Pancreas (tissue), 10 donors: ENCODE data around the gene CLEC5A. TPM values are rescaled to one million over a fixed set of nuclear protein-coding genes. Genes with fewer than 3 reads are reported as not detected.
"Not testable (repeated sequence)": the region's sequence is repeated elsewhere in the genome, so short reads cannot be mapped to it uniquely, and the experiment has no call there.

Experiments
- ATAC-seq, 4 donors: fragments of 200-7000 bp; cut with Tn5 transposase; one replicate each; pipeline versions ENCODE4 v1.8.0 to v1.9.1; 2020; ENCODE audit warnings: mild to moderate bottlenecking in 4 of 4, moderate library complexity in 4 of 4
- DNase-seq, 6 donors: peaks; one replicate each; pipeline ENCODE4 v3.0.0-alpha.2; 2020
- FAIRE-seq: peaks from 2 replicates; lab custom pipeline; 2012; peaks lifted over from hg19 to GRCh38; lab: Jason Lieb, UNC
- H3K27ac ChIP-seq, 4 donors: fragments of 200-600 bp; sonication (generic); 1 replicate in 3 of 4; 2 replicates in 1 of 4; pipeline versions ENCODE4 v1.5.0 to v1.8.0; 2020
- H3K27me3 ChIP-seq, 4 donors: fragments of 200-600 bp; one replicate each; pipeline ENCODE4 v1.8.0; 2021
- H3K36me3 ChIP-seq, 3 donors: fragments of 200-600 bp; sonication (generic) in 1 of 3; one replicate each; pipeline versions ENCODE4 v1.5.0 to v1.8.0; 2020 to 2021
- H3K4me1 ChIP-seq, 3 donors: fragments of 200-600 bp; one replicate each; pipeline ENCODE4 v1.8.0; 2021
- H3K4me3 ChIP-seq, 4 donors: fragments of 200-600 bp; sonication (generic) in 2 of 4; one replicate each; pipeline versions ENCODE4 v1.5.0 to v1.8.0; 2020 to 2021
- H3K9me3 ChIP-seq, 4 donors: fragments of 200-600 bp; one replicate each; pipeline ENCODE4 v1.8.0; 2021
- CTCF ChIP-seq, 4 donors: fragments of 200-600 bp; sonication (generic) in 3 of 4; IDR thresholded peaks; one replicate each; pipeline versions ENCODE4 v1.5.0 to v1.8.0; 2021; ENCODE audit warnings: antibody characterized with exemption in 4 of 4
- WGBS, 2 donors: extraction: QIAGEN DNeasy Blood & Tissue Kit; methylation state at CpG; one replicate each; pipeline ENCODE4 v1.1.7; 2013; 5-methylcytosine and 5-hydroxymethylcytosine counted together
- intact Hi-C, 3 donors: fragments of 100-400 bp; cut with DNase I; formaldehyde crosslinking; loops; one replicate each; pipeline versions ENCODE4 v1.11.1 to v1.14.2; 2022
- polyA plus RNA-seq, 2 donors: library from polyadenylated mRNA; stranded (reverse); fragments of 200-250 nt; gene quantifications; one replicate each; pipeline ENCODE4 v1.2.3, GENCODE V29; 2013
- total RNA-seq, 6 donors: library from RNA; stranded (reverse); fragmentation: NEBNext Ultra II Directional in 4 of 6; extraction: Animal tissue kit (Norgen Biotek cat#: 25700) in 4 of 6; gene quantifications; one replicate each; pipeline versions ENCODE4 v1.2.1 to v1.2.4, GENCODE V29; 2021 to 2023
- donor health status: healthy with polysubstance abuse.
- donor health status: DM: no; HTN: no; CAD: no; lungs with moderate emphysema.
- donor health status: DM: no; HTN: no; CAD: no.
- donor health status: control.
- donor health status: control.
- donor health status: Bipolar disorder and iron deficiency.
- donor health status: DM: yes; HTN: yes; CAD: no.
- donor health status: DM: no; HTN: no; CAD: no.
- donor health status: DM: no; HTN: no; CAD: no.
- donor health status: DM: yes; HTN: yes; CAD: no.

Gene CLEC5A
- total and polyA plus RNA-seq, 8 donors: 0.14 to 5.3 (median 0.87) TPM

GRCh38 chr7:141990011-141990725, 43.4 kb upstream of the CLEC5A start:
- no peak for TF ChIP-seq CTCF (IDR thresholded peaks at IDR 0.05)
- H3K27ac ChIP-seq: no peak overlapping the region
- H3K36me3 ChIP-seq: no peaks in the 10 kb centered on the region
- no peak for DNase-seq
- no peak for ATAC-seq
- no peak overlapping the region for H3K4me3 ChIP-seq
- WGBS, 2 donors: 58 to 70% methylated on average over 2 of the region's 2 CpGs
- H3K27me3 ChIP-seq: no peaks in the 10 kb centered on the region
- no peaks in the 10 kb centered on the region for H3K9me3 ChIP-seq
- FAIRE-seq: no peak
- H3K4me1 ChIP-seq: no peaks in the 10 kb centered on the region
- intact Hi-C loops: no loop called here

GRCh38 chr7:141987803-141988202, 41.0 kb upstream of the CLEC5A start:
- intact Hi-C loops, H3K36me3 ChIP-seq, ATAC-seq, FAIRE-seq, H3K27me3 ChIP-seq, H3K27ac ChIP-seq, H3K4me3 ChIP-seq, H3K9me3 ChIP-seq, H3K4me1 ChIP-seq, DNase-seq: not testable (repeated sequence)
- WGBS, 2 donors: 58 to 80% methylated on average over 4 of the region's 4 CpGs

GRCh38 chr7:141986923-141987322, 40.1 kb upstream of the CLEC5A start:
- FAIRE-seq: no peak
- ATAC-seq: no peak
- no peaks in the 10 kb centered on the region for H3K9me3 ChIP-seq
- H3K4me3 ChIP-seq: no peak overlapping the region
- H3K27ac ChIP-seq: no peak overlapping the region
- 66 to 86% methylated on average over 2 of the region's 2 CpGs for WGBS, 2 donors
- no peak for TF ChIP-seq CTCF (IDR thresholded peaks at IDR 0.05)
- DNase-seq: no peak
- no peaks in the 10 kb centered on the region for H3K4me1 ChIP-seq
- no peaks in the 10 kb centered on the region for H3K27me3 ChIP-seq
- intact Hi-C loops: no loop called here
- H3K36me3 ChIP-seq: no peaks in the 10 kb centered on the region

GRCh38 chr7:141985926-141986325, 39.2 kb upstream of the CLEC5A start:
- H3K27me3 ChIP-seq, FAIRE-seq, H3K36me3 ChIP-seq, H3K4me3 ChIP-seq, ATAC-seq, intact Hi-C loops, H3K27ac ChIP-seq, DNase-seq, H3K9me3 ChIP-seq, H3K4me1 ChIP-seq: not testable (repeated sequence)
- 84 to 92% methylated on average over 11 of the region's 13 CpGs for WGBS, 2 donors

- DNase-seq (no peak), ATAC-seq (no peak), FAIRE-seq (no peak)
- Histone ChIP-seq H3K27me3 (no peaks in the 10 kb centered on the region), H3K4me1 (peaks cover 0 to 4% (median 0%) of the 10 kb centered on the region in 3 donors), H3K4me3 (no peak overlapping the region), H3K27ac (no peak overlapping the region), H3K36me3 (no peaks in the 10 kb centered on the region), H3K9me3 (no peaks in the 10 kb centered on the region)
- 80 to 89% methylated on average over 2 of the region's 2 CpGs for WGBS, 2 donors
- TF ChIP-seq CTCF (IDR thresholded peaks at IDR 0.05): no peak
- intact Hi-C loops: loop anchor here in 1 of 3 donors (10.0 kb wide), 1 partner anchor 215 kb away; no protein-coding TSS in a partner anchor
These were observed 32.8 kb upstream of the CLEC5A start for GRCh38 chr7:141979568-141979967.

GRCh38 chr7:141978351-141978750, 31.6 kb upstream of the CLEC5A start:
- no peak overlapping the region for H3K27ac ChIP-seq
- FAIRE-seq (no peak), ATAC-seq (no peak), DNase-seq (no peak)
- H3K4me1 ChIP-seq: peaks cover 0 to 4% (median 0%) of the 10 kb centered on the region in 3 donors
- intact Hi-C loops: loop anchor here in 1 of 3 donors (10.0 kb wide), 1 partner anchor 216 kb away; no protein-coding TSS in a partner anchor
- no peaks in the 10 kb centered on the region for H3K9me3 ChIP-seq
- no peak for TF ChIP-seq CTCF (IDR thresholded peaks at IDR 0.05)
- WGBS, 2 donors: 89 to 96% methylated on average over 1 of the region's 1 CpG
- no peaks in the 10 kb centered on the region for H3K36me3 ChIP-seq
- no peaks in the 10 kb centered on the region for H3K27me3 ChIP-seq
- no peak overlapping the region for H3K4me3 ChIP-seq
